ENCODE measurements around the gene ST8SIA6. TPM values are rescaled to one million over a fixed set of nuclear protein-coding genes. Genes with fewer than 3 reads are reported as not detected.

ST8SIA6 gene
- total and polyA plus RNA-seq, 9 of the 15 experiments (the other 6 are each of a cell fraction or from before 2014, with no cell fraction given) = 0.69 to 6.7 (median 5.0) TPM

- TF ChIP-seq TAF1 (IDR thresholded peaks at IDR 0.05; ENCODE audit: control insufficient read depth, extremely low read depth, insufficient read depth, low read length, severe bottlenecking) (peak; percentile 56), CBFB (CRISPR knock-in tag; IDR thresholded peaks at IDR 0.05) (0 out of 2 replicates have a peak, but pooled peaks have one; percentile 53), MAZ (CRISPR knock-in tag; conservative IDR thresholded peaks at IDR 0.05 in 1 of 2, IDR thresholded peaks at IDR 0.05 in 1 of 2) (peak; percentile 44 to 83; a peak in 2 of 4 replicates), KLF1 (tag; IDR thresholded peaks at IDR 0.05) (peak; percentile 81; the same call in 1 of the 2 replicates), VEZF1 (CRISPR knock-in tag; IDR thresholded peaks at IDR 0.05) (peak; percentile 66), SNAPC5 (CRISPR knock-in tag; IDR thresholded peaks at IDR 0.05) (no peak), ZNF77 (CRISPR knock-in tag; IDR thresholded peaks at IDR 0.05) (no peak), SOX6 (IDR thresholded peaks at IDR 0.05) (peak; percentile 84), SLC30A9 (CRISPR knock-in tag; IDR thresholded peaks at IDR 0.05) (no peak), NBN (IDR thresholded peaks at IDR 0.05; ENCODE audit: low read depth) (peak; percentile 86), SUPT5H (IDR thresholded peaks at IDR 0.05) (peak; percentile 66), SIN3A (IDR thresholded peaks at IDR 0.05; ENCODE audit: borderline replicate concordance in 2 of 2, control insufficient read depth in 1 of 2, low read depth in 2 of 2, low read length in 2 of 2) (peak in 1 of 2 experiments; percentile 58; a peak in 1 of 4 replicates), HNRNPLL (IDR thresholded peaks at IDR 0.05; ENCODE audit: low read depth, low read length, poor library complexity, severe bottlenecking) (no peak), TCF3 (CRISPR knock-in tag; IDR thresholded peaks at IDR 0.05) (peak; percentile 87), PBX2 (CRISPR knock-in tag; IDR thresholded peaks at IDR 0.05; ENCODE audit: low read depth) (no peak), PBX2 (tag; conservative IDR thresholded peaks at IDR 0.05; ENCODE audit: low read depth) (peak; percentile 70), ZNF253 (CRISPR knock-in tag; conservative IDR thresholded peaks at IDR 0.05) (no peak), ZKSCAN3 (CRISPR knock-in tag; IDR thresholded peaks at IDR 0.05) (no peak)
Measured at GRCh38 chr10:17428351-17429097, 25.9 kb downstream of the ST8SIA6 start (continued).

Measured in K562 (cell line).